ENCODE results near the gene SLC22A14. TPM values are rescaled to one million over a fixed set of nuclear protein-coding genes. Genes with fewer than 3 reads are reported as not detected.

Gene SLC22A14
- total RNA-seq, 1 donor from 2014 or later = not detected

- no peaks in the 10 kb centered on the region for H3K36me3 ChIP-seq
- no peaks in the 10 kb centered on the region for H3K27me3 ChIP-seq
- no peaks in the 10 kb centered on the region for H3K9me3 ChIP-seq
- no peak for TF ChIP-seq CTCF (IDR thresholded peaks at IDR 0.05)
- no peak for DNase-seq (ENCODE audit: low spot score in 2 of 2)
- intact Hi-C loops (cut with DNase I) = no loop called here
- H3K4me3 ChIP-seq = no peak overlapping the region
- no peak overlapping the region for H3K27ac ChIP-seq
- no peaks in the 10 kb centered on the region for H3K4me1 ChIP-seq
These were observed 15.4 kb downstream of the SLC22A14 start for GRCh38 chr3:38297537-38297936.

GRCh38 chr3:38297947-38298711 lies 16.0 kb downstream of the SLC22A14 start:
- intact Hi-C loops (cut with DNase I) = no loop called here
- no peak overlapping the region for H3K27ac ChIP-seq
- H3K4me1 ChIP-seq = no peaks in the 10 kb centered on the region
- no peaks in the 10 kb centered on the region for H3K9me3 ChIP-seq
- no peak overlapping the region for H3K4me3 ChIP-seq
- no peak for DNase-seq (ENCODE audit: low spot score in 2 of 2)
- no peak for TF ChIP-seq CTCF (IDR thresholded peaks at IDR 0.05)
- no peaks in the 10 kb centered on the region for H3K27me3 ChIP-seq
- no peaks in the 10 kb centered on the region for H3K36me3 ChIP-seq

GRCh38 chr3:38306941-38307340 lies 24.8 kb downstream of the SLC22A14 start:
- Histone ChIP-seq H3K4me3 (no peak overlapping the region), H3K36me3 (no peaks in the 10 kb centered on the region), H3K4me1 (no peaks in the 10 kb centered on the region), H3K27me3 (no peaks in the 10 kb centered on the region), H3K27ac (no peak overlapping the region), H3K9me3 (no peaks in the 10 kb centered on the region)
- no peak for TF ChIP-seq CTCF (IDR thresholded peaks at IDR 0.05)
- no peak for DNase-seq (ENCODE audit: low spot score in 2 of 2)
- intact Hi-C loops (cut with DNase I) = no loop called here

- no peak for DNase-seq (ENCODE audit: low spot score in 2 of 2)
- no peak for TF ChIP-seq CTCF (IDR thresholded peaks at IDR 0.05)
- Histone ChIP-seq H3K27me3 (no peaks in the 10 kb centered on the region), H3K27ac (no peak overlapping the region), H3K4me1 (no peaks in the 10 kb centered on the region), H3K9me3 (no peaks in the 10 kb centered on the region), H3K36me3 (no peaks in the 10 kb centered on the region), H3K4me3 (no peak overlapping the region)
- intact Hi-C loops (cut with DNase I) = no loop called here
These were observed 25.5 kb downstream of the SLC22A14 start for GRCh38 chr3:38307599-38307998.

GRCh38 chr3:38308456-38308855 lies 26.4 kb downstream of the SLC22A14 start:
- H3K36me3 ChIP-seq = no peaks in the 10 kb centered on the region
- no peak for TF ChIP-seq CTCF (IDR thresholded peaks at IDR 0.05)
- H3K27me3 ChIP-seq = no peaks in the 10 kb centered on the region

More at GRCh38 chr3:38308456-38308855, 26.4 kb downstream of the SLC22A14 start:
- intact Hi-C loops (cut with DNase I) = no loop called here
- no peak overlapping the region for H3K4me3 ChIP-seq
- no peak overlapping the region for H3K27ac ChIP-seq
- H3K9me3 ChIP-seq = no peaks in the 10 kb centered on the region
- no peak for DNase-seq (ENCODE audit: low spot score in 2 of 2)
- H3K4me1 ChIP-seq = no peaks in the 10 kb centered on the region

Data from ascending aorta (tissue), 2 donors.